ENCODE data around the gene CLEC2L.
"Not testable (repeated sequence)": the region's sequence is repeated elsewhere in the genome, so short reads cannot be mapped to it uniquely, and the experiment has no call there.

DNA sequence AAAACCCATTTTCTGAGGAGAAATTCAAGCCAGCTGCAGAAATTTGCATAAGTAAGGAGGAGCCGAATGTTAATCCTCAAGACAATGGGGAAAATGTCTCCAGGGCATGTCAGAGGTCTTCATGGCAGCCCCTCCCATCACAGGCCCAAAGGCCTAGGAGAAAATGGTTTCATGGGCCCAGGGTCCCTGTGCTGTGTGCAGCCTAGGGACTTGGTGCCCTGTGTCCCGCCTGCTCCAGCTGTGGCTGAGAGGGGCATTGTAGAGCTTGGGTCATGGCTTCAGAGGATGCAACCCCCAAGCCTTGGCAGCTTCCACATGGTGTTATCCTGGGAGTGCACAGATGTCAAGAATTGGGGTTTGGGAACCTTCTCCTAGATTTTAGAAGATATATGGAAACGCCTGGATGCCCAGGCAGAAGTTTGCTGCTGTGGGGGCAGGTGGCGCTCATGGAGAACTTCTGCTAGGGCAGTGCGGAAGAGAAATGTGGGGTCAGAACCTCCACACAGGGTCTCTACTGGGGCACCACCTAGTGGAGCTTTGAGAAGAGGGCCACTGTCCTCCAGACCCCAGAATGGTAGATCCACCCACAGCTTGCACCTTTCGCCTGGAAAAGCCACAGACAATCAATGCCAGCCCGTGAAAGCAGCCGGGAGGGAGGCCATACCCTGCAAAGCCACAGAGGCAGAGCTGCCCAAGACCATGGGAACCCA is 30.7 kb downstream of the CLEC2L start:
- TF ChIP-seq POLR2A (IDR thresholded peaks at IDR 0.05) = not testable (repeated sequence)
- TF ChIP-seq, protein P1, sequence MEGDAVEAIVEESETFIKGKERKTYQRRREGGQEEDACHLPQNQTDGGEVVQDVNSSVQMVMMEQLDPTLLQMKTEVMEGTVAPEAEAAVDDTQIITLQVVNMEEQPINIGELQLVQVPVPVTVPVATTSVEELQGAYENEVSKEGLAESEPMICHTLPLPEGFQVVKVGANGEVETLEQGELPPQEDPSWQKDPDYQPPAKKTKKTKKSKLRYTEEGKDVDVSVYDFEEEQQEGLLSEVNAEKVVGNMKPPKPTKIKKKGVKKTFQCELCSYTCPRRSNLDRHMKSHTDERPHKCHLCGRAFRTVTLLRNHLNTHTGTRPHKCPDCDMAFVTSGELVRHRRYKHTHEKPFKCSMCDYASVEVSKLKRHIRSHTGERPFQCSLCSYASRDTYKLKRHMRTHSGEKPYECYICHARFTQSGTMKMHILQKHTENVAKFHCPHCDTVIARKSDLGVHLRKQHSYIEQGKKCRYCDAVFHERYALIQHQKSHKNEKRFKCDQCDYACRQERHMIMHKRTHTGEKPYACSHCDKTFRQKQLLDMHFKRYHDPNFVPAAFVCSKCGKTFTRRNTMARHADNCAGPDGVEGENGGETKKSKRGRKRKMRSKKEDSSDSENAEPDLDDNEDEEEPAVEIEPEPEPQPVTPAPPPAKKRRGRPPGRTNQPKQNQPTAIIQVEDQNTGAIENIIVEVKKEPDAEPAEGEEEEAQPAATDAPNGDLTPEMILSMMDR (IDR thresholded peaks at IDR 0.05 in 8 of 11, conservative IDR thresholded peaks at IDR 0.05 in 3 of 11) = not testable (repeated sequence)
